ENCODE measurements around the gene P2RX7. TPM values are rescaled to one million over a fixed set of nuclear protein-coding genes. Genes with fewer than 3 reads are reported as not detected.

Gene P2RX7
- total RNA-seq, 1 experiment from 2014 or later, result 0.55 TPM

GRCh38 chr12:121087467-121088194, 45.0 kb upstream of the P2RX7 start:
- no peaks in the 10 kb centered on the region for H3K36me3 Mint-ChIP-seq
- peaks cover 4% of the 10 kb centered on the region; the same call in 1 of the 2 replicates for H3K27me3 Mint-ChIP-seq (ENCODE audit: low read depth)
- H3K27ac Mint-ChIP-seq, result no peak overlapping the region
- CTCF ChIA-PET, result interaction anchor here (2.8 kb wide), 1 partner anchor 9 kb away, joined by 15 read pairs; no protein-coding TSS in a partner anchor
- H3K9me3 Mint-ChIP-seq, result no peaks in the 10 kb centered on the region; the same call in 1 of the 2 replicates
- TF ChIP-seq ZNF219 (CRISPR knock-in tag; IDR thresholded peaks at IDR 0.05; ENCODE audit: borderline replicate concordance), result no peak
- TF ChIP-seq, protein P1, sequence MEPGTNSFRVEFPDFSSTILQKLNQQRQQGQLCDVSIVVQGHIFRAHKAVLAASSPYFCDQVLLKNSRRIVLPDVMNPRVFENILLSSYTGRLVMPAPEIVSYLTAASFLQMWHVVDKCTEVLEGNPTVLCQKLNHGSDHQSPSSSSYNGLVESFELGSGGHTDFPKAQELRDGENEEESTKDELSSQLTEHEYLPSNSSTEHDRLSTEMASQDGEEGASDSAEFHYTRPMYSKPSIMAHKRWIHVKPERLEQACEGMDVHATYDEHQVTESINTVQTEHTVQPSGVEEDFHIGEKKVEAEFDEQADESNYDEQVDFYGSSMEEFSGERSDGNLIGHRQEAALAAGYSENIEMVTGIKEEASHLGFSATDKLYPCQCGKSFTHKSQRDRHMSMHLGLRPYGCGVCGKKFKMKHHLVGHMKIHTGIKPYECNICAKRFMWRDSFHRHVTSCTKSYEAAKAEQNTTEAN (CRISPR knock-in tag; IDR thresholded peaks at IDR 0.05), result no peak
- TF ChIP-seq RELA (CRISPR knock-in tag; IDR thresholded peaks at IDR 0.05; ENCODE audit: borderline replicate concordance), result no peak
- POLR2A ChIA-PET, result no interaction called here
- peaks cover 13% of the 10 kb centered on the region for H3K4me1 Mint-ChIP-seq
- no peak for ATAC-seq
- no peak for DNase-seq (ENCODE audit: low spot score)
- H3K4me3 Mint-ChIP-seq, result no peak overlapping the region

DNA sequence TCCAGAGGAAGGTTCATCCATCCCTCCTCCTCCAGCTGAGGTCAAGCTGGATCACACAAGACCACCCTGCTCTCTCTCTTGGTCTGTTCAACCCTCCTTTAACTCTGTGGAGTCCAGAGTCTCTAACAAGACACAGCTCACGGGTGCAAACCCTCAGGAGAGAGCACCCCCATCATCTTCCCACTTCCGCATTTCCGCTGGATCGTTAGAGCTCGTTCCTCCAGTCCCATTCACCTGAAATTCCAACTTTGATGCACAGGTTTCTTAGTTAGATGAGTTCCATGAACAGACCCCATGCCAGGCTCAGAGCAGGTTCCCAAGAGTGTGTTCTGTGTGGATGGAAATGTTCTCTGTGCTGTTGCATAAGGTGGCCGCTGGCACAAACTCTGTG, 44.5 kb upstream of the P2RX7 start:
- Mint-ChIP-seq H3K36me3 (no peaks in the 10 kb centered on the region), H3K9me3 (peaks cover 5% of the 10 kb centered on the region; the same call in 1 of the 2 replicates), H3K27ac (no peak overlapping the region), H3K4me3 (no peak overlapping the region), H3K27me3 (ENCODE audit: low read depth) (peaks cover 9% of the 10 kb centered on the region), H3K4me1 (peaks cover 13% of the 10 kb centered on the region)
- ATAC-seq, result no peak
- CTCF ChIA-PET, result interaction anchor here (0.7 to 2.8 kb wide), 2 partner anchors 8 to 84 kb away, joined by 3 to 15 read pairs; no protein-coding TSS in a partner anchor
- DNase-seq (ENCODE audit: low spot score), result no peak
- POLR2A ChIA-PET, result no interaction called here
- TF ChIP-seq ELF4 (CRISPR knock-in tag; IDR thresholded peaks at IDR 0.05; ENCODE audit: low read depth) (no peak), EMX1 (CRISPR knock-in tag; IDR thresholded peaks at IDR 0.05) (no peak), CTCF (IDR thresholded peaks at IDR 0.05) (no peak), PREB (CRISPR knock-in tag; IDR thresholded peaks at IDR 0.05; ENCODE audit: borderline replicate concordance) (no peak), ZNF396 (CRISPR knock-in tag; IDR thresholded peaks at IDR 0.05; ENCODE audit: borderline replicate concordance) (no peak), FOXP1 (CRISPR knock-in tag; IDR thresholded peaks at IDR 0.05; ENCODE audit: borderline replicate concordance) (no peak), RELA (CRISPR knock-in tag; IDR thresholded peaks at IDR 0.05; ENCODE audit: borderline replicate concordance) (no peak)
- TF ChIP-seq, protein P2, sequence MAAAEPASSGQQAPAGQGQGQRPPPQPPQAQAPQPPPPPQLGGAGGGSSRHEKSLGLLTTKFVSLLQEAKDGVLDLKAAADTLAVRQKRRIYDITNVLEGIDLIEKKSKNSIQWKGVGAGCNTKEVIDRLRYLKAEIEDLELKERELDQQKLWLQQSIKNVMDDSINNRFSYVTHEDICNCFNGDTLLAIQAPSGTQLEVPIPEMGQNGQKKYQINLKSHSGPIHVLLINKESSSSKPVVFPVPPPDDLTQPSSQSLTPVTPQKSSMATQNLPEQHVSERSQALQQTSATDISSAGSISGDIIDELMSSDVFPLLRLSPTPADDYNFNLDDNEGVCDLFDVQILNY (CRISPR knock-in tag; IDR thresholded peaks at IDR 0.05), result no peak
- TF ChIP-seq, protein P3, sequence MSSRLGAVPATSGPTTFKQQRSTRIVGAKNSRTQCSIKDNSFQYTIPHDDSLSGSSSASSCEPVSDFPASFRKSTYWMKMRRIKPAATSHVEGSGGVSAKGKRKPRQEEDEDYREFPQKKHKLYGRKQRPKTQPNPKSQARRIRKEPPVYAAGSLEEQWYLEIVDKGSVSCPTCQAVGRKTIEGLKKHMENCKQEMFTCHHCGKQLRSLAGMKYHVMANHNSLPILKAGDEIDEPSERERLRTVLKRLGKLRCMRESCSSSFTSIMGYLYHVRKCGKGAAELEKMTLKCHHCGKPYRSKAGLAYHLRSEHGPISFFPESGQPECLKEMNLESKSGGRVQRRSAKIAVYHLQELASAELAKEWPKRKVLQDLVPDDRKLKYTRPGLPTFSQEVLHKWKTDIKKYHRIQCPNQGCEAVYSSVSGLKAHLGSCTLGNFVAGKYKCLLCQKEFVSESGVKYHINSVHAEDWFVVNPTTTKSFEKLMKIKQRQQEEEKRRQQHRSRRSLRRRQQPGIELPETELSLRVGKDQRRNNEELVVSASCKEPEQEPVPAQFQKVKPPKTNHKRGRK (CRISPR knock-in tag; IDR thresholded peaks at IDR 0.05; ENCODE audit: borderline replicate concordance), result no peak
- TF ChIP-seq, protein P4, sequence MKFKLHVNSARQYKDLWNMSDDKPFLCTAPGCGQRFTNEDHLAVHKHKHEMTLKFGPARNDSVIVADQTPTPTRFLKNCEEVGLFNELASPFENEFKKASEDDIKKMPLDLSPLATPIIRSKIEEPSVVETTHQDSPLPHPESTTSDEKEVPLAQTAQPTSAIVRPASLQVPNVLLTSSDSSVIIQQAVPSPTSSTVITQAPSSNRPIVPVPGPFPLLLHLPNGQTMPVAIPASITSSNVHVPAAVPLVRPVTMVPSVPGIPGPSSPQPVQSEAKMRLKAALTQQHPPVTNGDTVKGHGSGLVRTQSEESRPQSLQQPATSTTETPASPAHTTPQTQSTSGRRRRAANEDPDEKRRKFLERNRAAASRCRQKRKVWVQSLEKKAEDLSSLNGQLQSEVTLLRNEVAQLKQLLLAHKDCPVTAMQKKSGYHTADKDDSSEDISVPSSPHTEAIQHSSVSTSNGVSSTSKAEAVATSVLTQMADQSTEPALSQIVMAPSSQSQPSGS (CRISPR knock-in tag; IDR thresholded peaks at IDR 0.05; ENCODE audit: borderline replicate concordance, low read depth), result no peak
- TF ChIP-seq, protein P5, sequence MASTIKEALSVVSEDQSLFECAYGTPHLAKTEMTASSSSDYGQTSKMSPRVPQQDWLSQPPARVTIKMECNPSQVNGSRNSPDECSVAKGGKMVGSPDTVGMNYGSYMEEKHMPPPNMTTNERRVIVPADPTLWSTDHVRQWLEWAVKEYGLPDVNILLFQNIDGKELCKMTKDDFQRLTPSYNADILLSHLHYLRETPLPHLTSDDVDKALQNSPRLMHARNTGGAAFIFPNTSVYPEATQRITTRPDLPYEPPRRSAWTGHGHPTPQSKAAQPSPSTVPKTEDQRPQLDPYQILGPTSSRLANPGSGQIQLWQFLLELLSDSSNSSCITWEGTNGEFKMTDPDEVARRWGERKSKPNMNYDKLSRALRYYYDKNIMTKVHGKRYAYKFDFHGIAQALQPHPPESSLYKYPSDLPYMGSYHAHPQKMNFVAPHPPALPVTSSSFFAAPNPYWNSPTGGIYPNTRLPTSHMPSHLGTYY (CRISPR knock-in tag; IDR thresholded peaks at IDR 0.05), result no peak
- TF ChIP-seq, protein P6, sequence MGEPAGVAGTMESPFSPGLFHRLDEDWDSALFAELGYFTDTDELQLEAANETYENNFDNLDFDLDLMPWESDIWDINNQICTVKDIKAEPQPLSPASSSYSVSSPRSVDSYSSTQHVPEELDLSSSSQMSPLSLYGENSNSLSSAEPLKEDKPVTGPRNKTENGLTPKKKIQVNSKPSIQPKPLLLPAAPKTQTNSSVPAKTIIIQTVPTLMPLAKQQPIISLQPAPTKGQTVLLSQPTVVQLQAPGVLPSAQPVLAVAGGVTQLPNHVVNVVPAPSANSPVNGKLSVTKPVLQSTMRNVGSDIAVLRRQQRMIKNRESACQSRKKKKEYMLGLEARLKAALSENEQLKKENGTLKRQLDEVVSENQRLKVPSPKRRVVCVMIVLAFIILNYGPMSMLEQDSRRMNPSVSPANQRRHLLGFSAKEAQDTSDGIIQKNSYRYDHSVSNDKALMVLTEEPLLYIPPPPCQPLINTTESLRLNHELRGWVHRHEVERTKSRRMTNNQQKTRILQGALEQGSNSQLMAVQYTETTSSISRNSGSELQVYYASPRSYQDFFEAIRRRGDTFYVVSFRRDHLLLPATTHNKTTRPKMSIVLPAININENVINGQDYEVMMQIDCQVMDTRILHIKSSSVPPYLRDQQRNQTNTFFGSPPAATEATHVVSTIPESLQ (CRISPR knock-in tag; IDR thresholded peaks at IDR 0.05), result no peak
- TF ChIP-seq, protein P7, sequence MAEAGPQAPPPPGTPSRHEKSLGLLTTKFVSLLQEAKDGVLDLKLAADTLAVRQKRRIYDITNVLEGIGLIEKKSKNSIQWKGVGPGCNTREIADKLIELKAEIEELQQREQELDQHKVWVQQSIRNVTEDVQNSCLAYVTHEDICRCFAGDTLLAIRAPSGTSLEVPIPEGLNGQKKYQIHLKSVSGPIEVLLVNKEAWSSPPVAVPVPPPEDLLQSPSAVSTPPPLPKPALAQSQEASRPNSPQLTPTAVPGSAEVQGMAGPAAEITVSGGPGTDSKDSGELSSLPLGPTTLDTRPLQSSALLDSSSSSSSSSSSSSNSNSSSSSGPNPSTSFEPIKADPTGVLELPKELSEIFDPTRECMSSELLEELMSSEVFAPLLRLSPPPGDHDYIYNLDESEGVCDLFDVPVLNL (CRISPR knock-in tag; IDR thresholded peaks at IDR 0.05; ENCODE audit: borderline replicate concordance, low read depth), result no peak
